T-cell (primary cell): ENCODE results near the gene DENND5A. TPM values are rescaled to one million over a fixed set of nuclear protein-coding genes. Genes with fewer than 3 reads are reported as not detected.
"Not testable (repeated sequence)": the region's sequence is repeated elsewhere in the genome, so short reads cannot be mapped to it uniquely, and the experiment has no call there.

Experiments used
- ATAC-seq, 4 experiments: fragments of 200-7000 bp in 3 of 4; fragments of 150-1000 bp in 1 of 4; cut with Tn5 transposase; replicated peaks in 1 of 4; 1 replicate in 3 of 4; 2 replicates in 1 of 4; pipeline ENCODE4 v1.10.0; 2021; ENCODE audit warnings: moderate library complexity in 3 of 4, mild to moderate bottlenecking in 2 of 4, moderate number of reproducible peaks in 1 of 4
- CTCF ChIA-PET, 2 donors: fragments of 300-600 bp; sonication (Branson Sonifier 250); formaldehyde crosslinking; loops; one replicate each; lab custom pipeline; 2022; ENCODE audit warnings: antibody characterized with exemption in 2 of 2; lab: Charles Lee
- POLR2A ChIA-PET, 2 donors: fragments of 300-600 bp; sonication (Branson Sonifier 250); formaldehyde crosslinking; loops; one replicate each; lab custom pipeline; 2022; ENCODE audit warnings: antibody characterized with exemption in 2 of 2; lab: Charles Lee
- DNase-seq, 35 experiments: peaks; one replicate each; pipeline versions ENCODE4 v3.0.0 to v3.0.0-alpha.2; 2013 to 2023
- H3K27ac ChIP-seq: one replicate; pipeline ENCODE4 v1.5.1; 2013; ENCODE audit warnings: low read length
- H3K27me3 ChIP-seq, 2 experiments: replicated peaks in 1 of 2; 1 replicate in 1 of 2; 2 replicates in 1 of 2; pipeline versions ENCODE4 v1.6.1 to v1.7.0; 2013; ENCODE audit warnings: low read length in 1 of 2, mixed read lengths in 1 of 2; ENCODE audit not compliant: control insufficient read depth in 2 of 2, insufficient read depth in 2 of 2; ENCODE audit errors: extremely low read depth in 1 of 2
- H3K36me3 ChIP-seq, 2 donors: 1 replicate in 1 of 2; 2 replicates in 1 of 2; pipeline versions ENCODE4 v1.6.1 to v1.7.0; 2013; ENCODE audit warnings: low read length in 1 of 2; ENCODE audit not compliant: control insufficient read depth in 2 of 2, insufficient read depth in 1 of 2; ENCODE audit errors: extremely low read depth in 1 of 2
- H3K4me1 ChIP-seq, 2 experiments: 1 replicate in 1 of 2; 2 replicates in 1 of 2; pipeline versions ENCODE4 v1.6.1 to v1.7.0; 2013; ENCODE audit warnings: low read length in 2 of 2, mixed read lengths in 1 of 2; ENCODE audit not compliant: insufficient read depth in 2 of 2, control insufficient read depth in 1 of 2; ENCODE audit errors: extremely low read depth in 1 of 2
- H3K4me3 ChIP-seq, 2 donors: 1 replicate in 1 of 2; 2 replicates in 1 of 2; pipeline versions ENCODE4 v1.5.1 to v1.7.0; 2013; ENCODE audit warnings: mild to moderate bottlenecking in 2 of 2, low read length in 1 of 2, moderate library complexity in 1 of 2; ENCODE audit not compliant: control insufficient read depth in 1 of 2; ENCODE audit errors: extremely low read depth in 1 of 2
- H3K9me3 ChIP-seq: 2 replicates; pipeline ENCODE4 v1.7.0; 2013
- H3K27ac Mint-ChIP-seq, 2 donors: one replicate each; pipeline ENCODE4 v1.8.0; 2020 to 2021; ENCODE audit warnings: mild to moderate bottlenecking in 2 of 2, mixed read lengths in 2 of 2
- H3K27me3 Mint-ChIP-seq, 2 donors: one replicate each; pipeline ENCODE4 v1.8.0; 2021 to 2022; ENCODE audit warnings: mixed read lengths in 2 of 2
- H3K36me3 Mint-ChIP-seq: one replicate; pipeline ENCODE4 v1.8.0; 2021; ENCODE audit warnings: mixed read lengths
- H3K4me1 Mint-ChIP-seq, 3 donors: one replicate each; pipeline ENCODE4 v1.8.0; 2020 to 2022; ENCODE audit warnings: mixed read lengths in 3 of 3, mild to moderate bottlenecking in 1 of 3
- H3K4me3 Mint-ChIP-seq, 3 donors: one replicate each; pipeline ENCODE4 v1.8.0; 2020 to 2022; ENCODE audit warnings: mild to moderate bottlenecking in 3 of 3, mixed read lengths in 3 of 3, moderate library complexity in 3 of 3
- H3K9me3 Mint-ChIP-seq, 3 donors: one replicate each; pipeline ENCODE4 v1.8.0; 2020 to 2022; ENCODE audit warnings: mixed read lengths in 3 of 3
- WGBS: methylation state at CpG from one replicate; pipeline ENCODE4 v1.1.5; 2013; ENCODE audit warnings: missing lambda C conversion rate; ENCODE audit not compliant: insufficient coverage; 5-methylcytosine and 5-hydroxymethylcytosine counted together
- total RNA-seq, 35 experiments: library from RNA in 6 of 35; stranded (reverse) in 6 of 35; fragments of 120-200 nt in 1 of 35; gene quantifications; one replicate each; pipeline versions ENCODE4 v1.2.1 to v1.2.4 and lab custom pipeline; 2013 to 2026

DENND5A gene
- total RNA-seq, 5 donors from 2014 or later (not counting 1 experiment from before 2014, with no cell fraction given) = 57.8 to 151 (median 84.2) TPM

- Histone ChIP-seq H3K9me3 (no peaks in the 10 kb centered on the region), H3K4me3 (no peak overlapping the region), H3K4me1 (no peaks in the 10 kb centered on the region), H3K27ac (no peak overlapping the region), H3K27me3 (peaks cover 0 to 3% of the 10 kb centered on the region in 2 experiments), H3K36me3 (no peaks in the 10 kb centered on the region)
- Mint-ChIP-seq H3K36me3 (peaks cover 4% of the 10 kb centered on the region), H3K9me3 (peaks cover 8 to 21% (median 18%) of the 10 kb centered on the region in 3 donors), H3K27ac (no peak overlapping the region), H3K4me1 (no peaks in the 10 kb centered on the region), H3K4me3 (no peak overlapping the region), H3K27me3 (no peaks in the 10 kb centered on the region)
- CTCF ChIA-PET = no interaction called here
- WGBS = no CpG with 5 or more reads among the region's 3 CpGs
- POLR2A ChIA-PET = interaction anchor here in 1 of 2 donors (0.6 kb wide), 1 partner anchor 20 kb away, joined by 3 read pairs; no protein-coding TSS in a partner anchor
- ATAC-seq (no peak), DNase-seq (no peak)
These were observed 155.1 kb downstream of the DENND5A start for GRCh38 chr11:9109858-9110731.

GRCh38 chr11:9104580-9104979, 160.6 kb downstream of the DENND5A start:
- Histone ChIP-seq H3K9me3 (no peaks in the 10 kb centered on the region), H3K36me3 (no peaks in the 10 kb centered on the region), H3K27me3 (no peaks in the 10 kb centered on the region), H3K4me3 (no peak overlapping the region), H3K4me1 (no peaks in the 10 kb centered on the region), H3K27ac (no peak overlapping the region)
- 89% methylated on average over 3 of the region's 7 CpGs for WGBS
- H3K27me3 Mint-ChIP-seq = peaks cover 7 to 11% of the 10 kb centered on the region in 2 donors
- no peaks in the 10 kb centered on the region for H3K9me3 Mint-ChIP-seq
- DNase-seq (no peak), ATAC-seq (no peak)
- H3K27ac Mint-ChIP-seq = no peak overlapping the region
- CTCF ChIA-PET = no interaction called here
- POLR2A ChIA-PET = no interaction called here
- H3K4me3 Mint-ChIP-seq = no peak overlapping the region
- no peaks in the 10 kb centered on the region for H3K4me1 Mint-ChIP-seq
- no peaks in the 10 kb centered on the region for H3K36me3 Mint-ChIP-seq

- H3K27me3 Mint-ChIP-seq = peaks cover 7 to 11% of the 10 kb centered on the region in 2 donors
- no peaks in the 10 kb centered on the region for H3K36me3 ChIP-seq
- no peaks in the 10 kb centered on the region for H3K9me3 Mint-ChIP-seq
- no peaks in the 10 kb centered on the region for H3K9me3 ChIP-seq
- H3K27ac Mint-ChIP-seq = no peak overlapping the region
- 97% methylated on average over 3 of the region's 7 CpGs for WGBS
- CTCF ChIA-PET = no interaction called here
- no peaks in the 10 kb centered on the region for H3K27me3 ChIP-seq
- ATAC-seq (no peak), DNase-seq (no peak)
- no peak overlapping the region for H3K4me3 ChIP-seq
- no peaks in the 10 kb centered on the region for H3K36me3 Mint-ChIP-seq
- H3K4me1 Mint-ChIP-seq = no peaks in the 10 kb centered on the region
- no peak overlapping the region for H3K27ac ChIP-seq
- H3K4me1 ChIP-seq = no peaks in the 10 kb centered on the region
- H3K4me3 Mint-ChIP-seq = no peak overlapping the region
- POLR2A ChIA-PET = no interaction called here
These were observed 161.4 kb downstream of the DENND5A start for GRCh38 chr11:9103542-9104276.

GRCh38 chr11:9099617-9100016, 165.5 kb downstream of the DENND5A start:
- no peaks in the 10 kb centered on the region for H3K36me3 ChIP-seq
- CTCF ChIA-PET = no interaction called here
- no peaks in the 10 kb centered on the region for H3K36me3 Mint-ChIP-seq
- H3K27ac Mint-ChIP-seq = no peak overlapping the region
- DNase-seq = no peak
- WGBS = 71% methylated on average over 1 of the region's 4 CpGs
- H3K27me3 Mint-ChIP-seq = peaks cover 19 to 24% of the 10 kb centered on the region in 2 donors
- no peaks in the 10 kb centered on the region for H3K4me1 ChIP-seq
- peaks cover 0 to 15% of the 10 kb centered on the region in 2 experiments for H3K27me3 ChIP-seq
- no peaks in the 10 kb centered on the region for H3K4me1 Mint-ChIP-seq
- H3K27ac ChIP-seq = no peak overlapping the region
- H3K4me3 Mint-ChIP-seq = no peak overlapping the region
- no peak overlapping the region for H3K4me3 ChIP-seq
- POLR2A ChIA-PET = no interaction called here
- H3K9me3 Mint-ChIP-seq = no peaks in the 10 kb centered on the region
- no peak for ATAC-seq
- H3K9me3 ChIP-seq = no peaks in the 10 kb centered on the region

GRCh38 chr11:9098455-9098854, 166.7 kb downstream of the DENND5A start:
- H3K27ac ChIP-seq, H3K4me1 ChIP-seq, H3K36me3 ChIP-seq, H3K4me3 Mint-ChIP-seq, H3K4me1 Mint-ChIP-seq, DNase-seq, ATAC-seq, H3K9me3 Mint-ChIP-seq, CTCF ChIA-PET, POLR2A ChIA-PET, H3K4me3 ChIP-seq, H3K9me3 ChIP-seq, H3K36me3 Mint-ChIP-seq, H3K27ac Mint-ChIP-seq: not testable (repeated sequence)
- peaks cover 0 to 24% of the 10 kb centered on the region in 2 experiments for H3K27me3 ChIP-seq
- 100% methylated on average over 2 of the region's 2 CpGs for WGBS
- peaks cover 24 to 30% of the 10 kb centered on the region in 2 donors for H3K27me3 Mint-ChIP-seq

GRCh38 chr11:9097186-9097943, 167.8 kb downstream of the DENND5A start:
- CTCF ChIA-PET, H3K9me3 Mint-ChIP-seq, ATAC-seq, H3K4me3 Mint-ChIP-seq, DNase-seq, H3K4me1 ChIP-seq, H3K4me1 Mint-ChIP-seq, H3K36me3 ChIP-seq, H3K4me3 ChIP-seq, POLR2A ChIA-PET, H3K27ac ChIP-seq, H3K36me3 Mint-ChIP-seq, H3K27ac Mint-ChIP-seq, H3K9me3 ChIP-seq: not testable (repeated sequence)
- WGBS = 94% methylated on average over 16 of the region's 23 CpGs
- peaks cover 0 to 30% of the 10 kb centered on the region in 2 experiments for H3K27me3 ChIP-seq
- H3K27me3 Mint-ChIP-seq = peaks cover 35 to 41% of the 10 kb centered on the region in 2 donors
